GM10266 (cell line): ENCODE data around the gene RREB1.

Experiments used
- DNase-seq: peaks from one replicate; pipeline ENCODE4 v3.0.0; 2012; ENCODE audit errors: extremely low spot score
- CTCF ChIP-seq: IDR thresholded peaks from 2 replicates; pipeline ENCODE4 v1.5.1; 2012; ENCODE audit warnings: mild to moderate bottlenecking, low read depth; ENCODE audit not compliant: control insufficient read depth, insufficient read depth; ENCODE audit errors: missing control alignments

The RREB1 gene

GRCh38 chr6:7201732-7202541 is 94.2 kb downstream of the RREB1 start:
- peak; percentile 77 for DNase-seq
- TF ChIP-seq CTCF: no peak

GRCh38 chr6:7202950-7203349 is 95.2 kb downstream of the RREB1 start:
- DNase-seq: no peak
- TF ChIP-seq CTCF: no peak

- TF ChIP-seq CTCF: no peak
Measured at GRCh38 chr6:7203939-7204338, 96.2 kb downstream of the RREB1 start.

GRCh38 chr6:7204726-7205125 is 97.0 kb downstream of the RREB1 start:
- no peak for DNase-seq
- TF ChIP-seq CTCF: no peak

More at GRCh38 chr6:7203939-7204338, 96.2 kb downstream of the RREB1 start:
- DNase-seq: no peak

- no peak for DNase-seq
- TF ChIP-seq CTCF: no peak
Measured at GRCh38 chr6:7207720-7208119, 100.0 kb downstream of the RREB1 start.

GRCh38 chr6:7213416-7213815 is 105.7 kb downstream of the RREB1 start:
- TF ChIP-seq CTCF: no peak
- DNase-seq: no peak

- DNase-seq: no peak
- no peak for TF ChIP-seq CTCF
Measured at GRCh38 chr6:7214468-7214867, 106.7 kb downstream of the RREB1 start.
